ENCODE data around the gene FBLN1. TPM values are rescaled to one million over a fixed set of nuclear protein-coding genes. Genes with fewer than 3 reads are reported as not detected.

The FBLN1 gene
- polyA plus RNA-seq, 1 of the 3 experiments (the other 2 are of a cell fraction): 147 TPM

- ChIA-PET CTCF (interaction anchor here (2.9 kb wide), 1 partner anchor 60 kb away, joined by 12 read pairs; no protein-coding TSS in a partner anchor), POLR2A (no interaction called here)
- no peaks in the 10 kb centered on the region for H3K9me3 ChIP-seq
- H3K4me3 ChIP-seq (ENCODE audit: low read depth in 2 of 2, low read length in 1 of 2): no peak overlapping the region
- no peak overlapping the region for H3K4me2 ChIP-seq
- H3F3A ChIP-seq (replicated peaks; ENCODE audit: insufficient read depth): peaks cover 5% of the 10 kb centered on the region
- no peak for DNase-seq
- H3K9me2 ChIP-seq: no peaks in the 10 kb centered on the region
- no peak overlapping the region for H2AFZ ChIP-seq (ENCODE audit: low read depth)
- H3K27ac ChIP-seq (ENCODE audit: low read depth in 2 of 2, low read length in 1 of 2): no peak overlapping the region
- 68% methylated on average over 3 of the region's 3 CpGs for WGBS (ENCODE audit: low lambda C conversion rate)
- no peak for TF ChIP-seq FOXJ3 (CRISPR knock-in tag; IDR thresholded peaks at IDR 0.05)
- no peak for TF ChIP-seq RCOR1 (IDR thresholded peaks at IDR 0.05; ENCODE audit: low read length)
- no peak for TF ChIP-seq NRF1 (IDR thresholded peaks at IDR 0.05; ENCODE audit: low read depth, low read length)
- TF ChIP-seq MEF2A (IDR thresholded peaks at IDR 0.05; ENCODE audit: borderline replicate concordance, low read depth): no peak
- TF ChIP-seq NFIC (IDR thresholded peaks at IDR 0.05; ENCODE audit: borderline replicate concordance): no peak
- TF ChIP-seq POLR2AphosphoS5 (IDR thresholded peaks at IDR 0.05; ENCODE audit: low read depth, low read length): no peak
- no peak for TF ChIP-seq YY1 (IDR thresholded peaks at IDR 0.05; ENCODE audit: low read depth)
- no peak for TF ChIP-seq TCF12 (IDR thresholded peaks at IDR 0.05)
- TF ChIP-seq, protein P1, sequence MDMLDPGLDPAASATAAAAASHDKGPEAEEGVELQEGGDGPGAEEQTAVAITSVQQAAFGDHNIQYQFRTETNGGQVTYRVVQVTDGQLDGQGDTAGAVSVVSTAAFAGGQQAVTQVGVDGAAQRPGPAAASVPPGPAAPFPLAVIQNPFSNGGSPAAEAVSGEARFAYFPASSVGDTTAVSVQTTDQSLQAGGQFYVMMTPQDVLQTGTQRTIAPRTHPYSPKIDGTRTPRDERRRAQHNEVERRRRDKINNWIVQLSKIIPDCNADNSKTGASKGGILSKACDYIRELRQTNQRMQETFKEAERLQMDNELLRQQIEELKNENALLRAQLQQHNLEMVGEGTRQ (IDR thresholded peaks at IDR 0.05; ENCODE audit: borderline replicate concordance, low read depth, low read length): no peak
- no peak for TF ChIP-seq CHD2 (IDR thresholded peaks at IDR 0.05; ENCODE audit: low read length, partially characterized antibody)
- TF ChIP-seq PBX3 (IDR thresholded peaks at IDR 0.05): no peak
- no peak for TF ChIP-seq FOXM1 (IDR thresholded peaks at IDR 0.05; ENCODE audit: low read depth)
- TF ChIP-seq, protein P2, sequence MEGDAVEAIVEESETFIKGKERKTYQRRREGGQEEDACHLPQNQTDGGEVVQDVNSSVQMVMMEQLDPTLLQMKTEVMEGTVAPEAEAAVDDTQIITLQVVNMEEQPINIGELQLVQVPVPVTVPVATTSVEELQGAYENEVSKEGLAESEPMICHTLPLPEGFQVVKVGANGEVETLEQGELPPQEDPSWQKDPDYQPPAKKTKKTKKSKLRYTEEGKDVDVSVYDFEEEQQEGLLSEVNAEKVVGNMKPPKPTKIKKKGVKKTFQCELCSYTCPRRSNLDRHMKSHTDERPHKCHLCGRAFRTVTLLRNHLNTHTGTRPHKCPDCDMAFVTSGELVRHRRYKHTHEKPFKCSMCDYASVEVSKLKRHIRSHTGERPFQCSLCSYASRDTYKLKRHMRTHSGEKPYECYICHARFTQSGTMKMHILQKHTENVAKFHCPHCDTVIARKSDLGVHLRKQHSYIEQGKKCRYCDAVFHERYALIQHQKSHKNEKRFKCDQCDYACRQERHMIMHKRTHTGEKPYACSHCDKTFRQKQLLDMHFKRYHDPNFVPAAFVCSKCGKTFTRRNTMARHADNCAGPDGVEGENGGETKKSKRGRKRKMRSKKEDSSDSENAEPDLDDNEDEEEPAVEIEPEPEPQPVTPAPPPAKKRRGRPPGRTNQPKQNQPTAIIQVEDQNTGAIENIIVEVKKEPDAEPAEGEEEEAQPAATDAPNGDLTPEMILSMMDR (IDR thresholded peaks at IDR 0.05): no peak
- no peak for TF ChIP-seq RXRA (IDR thresholded peaks at IDR 0.05; ENCODE audit: borderline replicate concordance, low read depth)
- no peak for TF ChIP-seq SMC3 (IDR thresholded peaks at IDR 0.05; ENCODE audit: low read depth, low read length)
- no peak for TF ChIP-seq RFX5 (IDR thresholded peaks at IDR 0.05; ENCODE audit: low read length)
- no peak for TF ChIP-seq IRF3 (IDR thresholded peaks at IDR 0.05; ENCODE audit: low read depth, low read length)
- no peaks in the 10 kb centered on the region; the same call in 1 of the 2 replicates for H3K27me3 ChIP-seq (ENCODE audit: insufficient read depth)
- H3K79me2 ChIP-seq (ENCODE audit: insufficient read depth): no peaks in the 10 kb centered on the region
- no peaks in the 10 kb centered on the region for H4K20me1 ChIP-seq (ENCODE audit: insufficient read depth)
- H3K4me1 ChIP-seq (ENCODE audit: control insufficient read depth in 1 of 2, insufficient read depth in 2 of 2, low read depth in 1 of 2, low read length in 1 of 2): no peaks in the 10 kb centered on the region; a peak in 1 of 4 replicates
- H3K9ac ChIP-seq: no peak overlapping the region
- H3K36me3 ChIP-seq (replicated peaks in 1 of 2; ENCODE audit: control insufficient read depth in 1 of 2, insufficient read depth in 2 of 2, low read length in 1 of 2): no peaks in the 10 kb centered on the region
Observed at GRCh38 chr22:45638197-45638596, 135.5 kb downstream of the FBLN1 start.
